Esophagus muscularis mucosa (tissue), 4 donors: ENCODE results near the gene VRK2.

Experiments used
- CTCF ChIP-seq, 3 experiments: fragments of 200-600 bp in 2 of 3; fragments of 450-650 bp in 1 of 3; sonication (generic) in 2 of 3; IDR thresholded peaks; one replicate each; pipeline ENCODE4 v1.5.1; 2017 to 2019; ENCODE audit warnings: antibody characterized with exemption in 3 of 3, mild to moderate bottlenecking in 2 of 3, moderate library complexity in 1 of 3
- EP300 ChIP-seq: sonication (generic); formaldehyde crosslinking; IDR thresholded peaks from one replicate; pipeline ENCODE4 v1.6.1; 2017; ENCODE audit warnings: antibody characterized with exemption
- POLR2A ChIP-seq: fragments of 450-650 bp; IDR thresholded peaks from one replicate; pipeline ENCODE4 v1.6.1; 2017; ENCODE audit warnings: antibody characterized with exemption, moderate library complexity, mild to moderate bottlenecking, low read depth
- POLR2AphosphoS5 ChIP-seq, 2 donors: sonication (generic); formaldehyde crosslinking; IDR thresholded peaks; one replicate each; pipeline ENCODE4 v1.6.1; 2017; ENCODE audit warnings: antibody characterized with exemption in 2 of 2

GRCh38 chr2:58135861-58136260, 89.3 kb downstream of the VRK2 start:
- no peak for TF ChIP-seq CTCF (IDR thresholded peaks at IDR 0.05)
- TF ChIP-seq POLR2AphosphoS5 (IDR thresholded peaks at IDR 0.05): no peak
- no peak for TF ChIP-seq EP300
- TF ChIP-seq POLR2A: no peak
